SK-N-SH (cell line): ENCODE measurements around the gene NEK5. TPM values are rescaled to one million over a fixed set of nuclear protein-coding genes. Genes with fewer than 3 reads are reported as not detected.

Source experiments
- CTCF ChIA-PET: fragments of 300-600, 350-600 bp; formaldehyde crosslinking; extraction: SDS; loops from one replicate; lab custom pipeline; 2021; lab: Yijun Ruan, JAX
- POLR2A ChIA-PET: fragments of 350-600 bp; sonication (Branson Sonifier 250); formaldehyde crosslinking; extraction: SDS; loops from one replicate; lab custom pipeline; 2020; ENCODE audit warnings: antibody characterized with exemption, inconsistent platforms; lab: Yijun Ruan, JAX
- DNase-seq: peaks from one replicate; pipeline ENCODE4 v3.0.0; 2012
- H2AFZ ChIP-seq: fragments of 200-600 bp; sonication (generic); 2 replicates; pipeline ENCODE4 v1.8.1; 2016; ENCODE audit warnings: antibody characterized with exemption, mild to moderate bottlenecking, low read depth
- H3F3A ChIP-seq: fragments of 200-600 bp; sonication (generic); replicated peaks from 2 replicates; pipeline ENCODE3; 2016; ENCODE audit warnings: antibody characterized with exemption, mild to moderate bottlenecking; ENCODE audit not compliant: insufficient read depth
- H3K27ac ChIP-seq, 2 experiments: fragments of 200-500 bp in 1 of 2; fragments of 200-600 bp in 1 of 2; sonication (Bioruptor generic) in 1 of 2; sonication (generic), shearing (Covaris generic) in 1 of 2; 2 replicates each; pipeline versions ENCODE4 v1.5.1 to v1.6.1; 2014 to 2016; ENCODE audit warnings: low read depth in 2 of 2, inconsistent platforms in 1 of 2, low read length in 1 of 2, mild to moderate bottlenecking in 1 of 2, mixed read lengths in 1 of 2
- H3K27me3 ChIP-seq: fragments of 200-600 bp; sonication (generic), shearing (Covaris generic); 2 replicates; pipeline ENCODE4 v1.6.1; 2016; ENCODE audit warnings: mixed run types; ENCODE audit not compliant: insufficient read depth
- H3K36me3 ChIP-seq, 2 experiments: fragments of 200-500 bp in 1 of 2; fragments of 200-600 bp in 1 of 2; sonication (Bioruptor generic) in 1 of 2; sonication (generic) in 1 of 2; replicated peaks in 1 of 2; 2 replicates each; pipeline versions ENCODE3 to v1.5.1; 2014 to 2016; ENCODE audit warnings: low read length in 1 of 2, mild to moderate bottlenecking in 1 of 2; ENCODE audit not compliant: insufficient read depth in 2 of 2, control insufficient read depth in 1 of 2
- H3K4me1 ChIP-seq, 2 experiments: fragments of 200-500 bp in 1 of 2; fragments of 200-600 bp in 1 of 2; sonication (Bioruptor generic) in 1 of 2; sonication (generic), shearing (Covaris generic) in 1 of 2; 2 replicates each; pipeline versions ENCODE4 v1.5.1 to v1.6.1; 2014 to 2016; ENCODE audit warnings: low read depth in 1 of 2, low read length in 1 of 2, mixed run types in 1 of 2; ENCODE audit not compliant: insufficient read depth in 2 of 2, control insufficient read depth in 1 of 2
- H3K4me2 ChIP-seq: fragments of 200-600 bp; sonication (generic), shearing (Covaris generic); 2 replicates; pipeline ENCODE4 v1.6.1; 2017; ENCODE audit warnings: mixed run types
- H3K4me3 ChIP-seq, 2 experiments: fragments of 200-500 bp in 1 of 2; fragments of 200-600 bp in 1 of 2; sonication (Bioruptor generic) in 1 of 2; sonication (generic), shearing (Covaris generic) in 1 of 2; 2 replicates each; pipeline versions ENCODE4 v1.5.1 to v1.8.1; 2014 to 2016; ENCODE audit warnings: low read depth in 2 of 2, inconsistent platforms in 1 of 2, low read length in 1 of 2, mild to moderate bottlenecking in 1 of 2, mixed read lengths in 1 of 2, moderate library complexity in 1 of 2
- H3K79me2 ChIP-seq: fragments of 200-600 bp; sonication (generic); 2 replicates; pipeline ENCODE4 v1.8.1; 2017; ENCODE audit warnings: mild to moderate bottlenecking; ENCODE audit not compliant: insufficient read depth
- H3K9ac ChIP-seq: fragments of 200-600 bp; sonication (generic); 2 replicates; pipeline ENCODE4 v1.6.1; 2017; ENCODE audit warnings: mixed run types
- H3K9me2 ChIP-seq: fragments of 200-600 bp; sonication (generic); 2 replicates; pipeline ENCODE4 v1.6.1; 2017; ENCODE audit warnings: mixed run types
- H3K9me3 ChIP-seq: fragments of 200-600 bp; sonication (generic); 2 replicates; pipeline ENCODE4 v1.6.1; 2017; ENCODE audit warnings: mixed run types, mild to moderate bottlenecking, moderate library complexity
- H4K20me1 ChIP-seq: fragments of 200-600 bp; sonication (generic); 2 replicates; pipeline ENCODE4 v1.6.1; 2017; ENCODE audit warnings: mild to moderate bottlenecking, mixed run types; ENCODE audit not compliant: insufficient read depth
- EP300 ChIP-seq, 2 experiments: IDR thresholded peaks; 2 replicates each; pipeline versions ENCODE4 v1.4.0 to v1.6.1; 2012; ENCODE audit warnings: borderline replicate concordance in 1 of 2, low read depth in 1 of 2, low read length in 1 of 2
- FOXJ3 ChIP-seq: sonication (generic); formaldehyde crosslinking; IDR thresholded peaks from 2 replicates; pipeline ENCODE4 v1.5.1; 2020; ENCODE audit warnings: mild to moderate bottlenecking, missing genetic modification reagents
- FOXM1 ChIP-seq: IDR thresholded peaks from 2 replicates; pipeline ENCODE4 v1.4.0; 2012; ENCODE audit warnings: low read depth, mild to moderate bottlenecking
- JUND ChIP-seq: IDR thresholded peaks from 2 replicates; pipeline ENCODE4 v1.4.0; 2012
- MAX ChIP-seq: IDR thresholded peaks from 2 replicates; pipeline ENCODE4 v1.4.0; 2012; ENCODE audit warnings: low read depth
- NRF1 ChIP-seq: IDR thresholded peaks from 2 replicates; pipeline ENCODE4 v1.6.1; 2012; ENCODE audit warnings: low read depth, mild to moderate bottlenecking, low read length
- POLR2AphosphoS5 ChIP-seq: IDR thresholded peaks from 2 replicates; pipeline ENCODE4 v1.6.1; 2012; ENCODE audit warnings: low read depth, low read length
- RCOR1 ChIP-seq: fragments of 150-350 bp; IDR thresholded peaks from 2 replicates; pipeline ENCODE4 v1.6.1; 2017; ENCODE audit warnings: antibody characterized with exemption, low read length
- RFX5 ChIP-seq: IDR thresholded peaks from 2 replicates; pipeline ENCODE4 v1.6.1; 2012; ENCODE audit warnings: mild to moderate bottlenecking, improper control_type of control experiment, low read length
- SIN3A ChIP-seq: IDR thresholded peaks from 2 replicates; pipeline ENCODE4 v1.6.1; 2012; ENCODE audit warnings: low read depth, mild to moderate bottlenecking, low read length, moderate library complexity, borderline replicate concordance
- SMC3 ChIP-seq: IDR thresholded peaks from 2 replicates; pipeline ENCODE4 v1.6.1; 2012; ENCODE audit warnings: low read depth, low read length, improper control_type of control experiment
- TEAD4 ChIP-seq: IDR thresholded peaks from 2 replicates; pipeline ENCODE4 v1.4.0; 2012; ENCODE audit warnings: mild to moderate bottlenecking, borderline replicate concordance; ENCODE audit not compliant: insufficient read depth
- USF2 ChIP-seq: fragments of 150-350 bp; IDR thresholded peaks from 2 replicates; pipeline ENCODE4 v1.6.1; 2017; ENCODE audit warnings: antibody characterized with exemption, low read length, low read depth, borderline replicate concordance
- ZBTB33 ChIP-seq: IDR thresholded peaks from 2 replicates; pipeline ENCODE4 v1.4.0; 2012; ENCODE audit warnings: low read depth, borderline replicate concordance
- WGBS: methylation state at CpG from one replicate; pipeline ENCODE4 v1.1.6; 2017; ENCODE audit warnings: low lambda C conversion rate; 5-methylcytosine and 5-hydroxymethylcytosine counted together
- polyA plus RNA-seq, 3 experiments: library from polyadenylated mRNA; depleted of rRNA; stranded (reverse); fragments of >200 nt; gene quantifications; 2 replicates each; pipeline ENCODE4 v1.2.3, GENCODE V29; 2012
- TF ChIP-seq, protein P1 (sequence below): IDR thresholded peaks from 2 replicates; pipeline ENCODE4 v1.4.0; 2012; ENCODE audit warnings: low read depth, borderline replicate concordance
- TF ChIP-seq, protein P2 (sequence below): IDR thresholded peaks from 2 replicates; pipeline ENCODE4 v1.6.1; 2012; ENCODE audit warnings: mild to moderate bottlenecking, low read depth, low read length, moderate library complexity

Gene NEK5
- polyA plus RNA-seq, 1 of the 3 experiments (the other 2 are of a cell fraction): 0.07 TPM

- H3K36me3 ChIP-seq: no peaks in the 10 kb centered on the region
- H3K9me2 ChIP-seq: no peaks in the 10 kb centered on the region
- ChIA-PET POLR2A (no interaction called here), CTCF (no interaction called here)
- no peak for DNase-seq
- TF ChIP-seq, protein P1, sequence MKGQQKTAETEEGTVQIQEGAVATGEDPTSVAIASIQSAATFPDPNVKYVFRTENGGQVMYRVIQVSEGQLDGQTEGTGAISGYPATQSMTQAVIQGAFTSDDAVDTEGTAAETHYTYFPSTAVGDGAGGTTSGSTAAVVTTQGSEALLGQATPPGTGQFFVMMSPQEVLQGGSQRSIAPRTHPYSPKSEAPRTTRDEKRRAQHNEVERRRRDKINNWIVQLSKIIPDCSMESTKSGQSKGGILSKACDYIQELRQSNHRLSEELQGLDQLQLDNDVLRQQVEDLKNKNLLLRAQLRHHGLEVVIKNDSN: no peak
- TF ChIP-seq ZBTB33 (no peak), JUND (no peak), MAX (no peak), POLR2AphosphoS5 (no peak), SMC3 (no peak), RFX5 (no peak), EP300 (IDR thresholded peaks at IDR 0.05; ENCODE audit: borderline replicate concordance in 1 of 2, low read depth in 1 of 2, low read length in 1 of 2) (no peak), RCOR1 (no peak), SIN3A (no peak), FOXJ3 (CRISPR knock-in tag) (no peak), FOXM1 (no peak), USF2 (no peak), TEAD4 (no peak), NRF1 (no peak)
- TF ChIP-seq, protein P2, sequence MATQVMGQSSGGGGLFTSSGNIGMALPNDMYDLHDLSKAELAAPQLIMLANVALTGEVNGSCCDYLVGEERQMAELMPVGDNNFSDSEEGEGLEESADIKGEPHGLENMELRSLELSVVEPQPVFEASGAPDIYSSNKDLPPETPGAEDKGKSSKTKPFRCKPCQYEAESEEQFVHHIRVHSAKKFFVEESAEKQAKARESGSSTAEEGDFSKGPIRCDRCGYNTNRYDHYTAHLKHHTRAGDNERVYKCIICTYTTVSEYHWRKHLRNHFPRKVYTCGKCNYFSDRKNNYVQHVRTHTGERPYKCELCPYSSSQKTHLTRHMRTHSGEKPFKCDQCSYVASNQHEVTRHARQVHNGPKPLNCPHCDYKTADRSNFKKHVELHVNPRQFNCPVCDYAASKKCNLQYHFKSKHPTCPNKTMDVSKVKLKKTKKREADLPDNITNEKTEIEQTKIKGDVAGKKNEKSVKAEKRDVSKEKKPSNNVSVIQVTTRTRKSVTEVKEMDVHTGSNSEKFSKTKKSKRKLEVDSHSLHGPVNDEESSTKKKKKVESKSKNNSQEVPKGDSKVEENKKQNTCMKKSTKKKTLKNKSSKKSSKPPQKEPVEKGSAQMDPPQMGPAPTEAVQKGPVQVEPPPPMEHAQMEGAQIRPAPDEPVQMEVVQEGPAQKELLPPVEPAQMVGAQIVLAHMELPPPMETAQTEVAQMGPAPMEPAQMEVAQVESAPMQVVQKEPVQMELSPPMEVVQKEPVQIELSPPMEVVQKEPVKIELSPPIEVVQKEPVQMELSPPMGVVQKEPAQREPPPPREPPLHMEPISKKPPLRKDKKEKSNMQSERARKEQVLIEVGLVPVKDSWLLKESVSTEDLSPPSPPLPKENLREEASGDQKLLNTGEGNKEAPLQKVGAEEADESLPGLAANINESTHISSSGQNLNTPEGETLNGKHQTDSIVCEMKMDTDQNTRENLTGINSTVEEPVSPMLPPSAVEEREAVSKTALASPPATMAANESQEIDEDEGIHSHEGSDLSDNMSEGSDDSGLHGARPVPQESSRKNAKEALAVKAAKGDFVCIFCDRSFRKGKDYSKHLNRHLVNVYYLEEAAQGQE: no peak
- no peak overlapping the region for H3K4me2 ChIP-seq
- H3K27ac ChIP-seq: no peak overlapping the region
- H3K9me3 ChIP-seq: no peaks in the 10 kb centered on the region
- 74% methylated on average over 2 of the region's 2 CpGs for WGBS
- H3K79me2 ChIP-seq: no peaks in the 10 kb centered on the region
- H3K27me3 ChIP-seq: no peaks in the 10 kb centered on the region
- no peaks in the 10 kb centered on the region for H4K20me1 ChIP-seq
- no peaks in the 10 kb centered on the region for H3F3A ChIP-seq
- no peak overlapping the region for H3K4me3 ChIP-seq
- no peaks in the 10 kb centered on the region; a peak in 1 of 4 replicates for H3K4me1 ChIP-seq
- H2AFZ ChIP-seq: no peak overlapping the region
- no peak overlapping the region for H3K9ac ChIP-seq
Measured at GRCh38 chr13:51997186-51997585, 131.7 kb downstream of the NEK5 start.
